Anterior cingulate cortex (tissue), 58 donors: ENCODE data around the gene MEF2D.

ENCODE experiments used
- DNase-seq, 58 donors: peaks; one replicate each; lab custom pipeline; 2025; lab: John Stamatoyannopoulos, UW

MEF2D gene

GRCh38 chr1:156475568-156476500 is 24.7 kb downstream of the MEF2D start:
- DNase-seq, result peak in 55 of 58 donors; percentile 19 to 89 (median 73)

- DNase-seq, result no peak
Observed at GRCh38 chr1:156474966-156475365, 25.6 kb downstream of the MEF2D start.

GRCh38 chr1:156471496-156472490 is 28.8 kb downstream of the MEF2D start:
- no peak for DNase-seq

GRCh38 chr1:156470473-156470872 is 30.1 kb downstream of the MEF2D start:
- DNase-seq, result no peak

GRCh38 chr1:156468693-156469345 is 31.8 kb downstream of the MEF2D start:
- DNase-seq, result no peak

- DNase-seq, result no peak
Observed at GRCh38 chr1:156467906-156468305, 32.7 kb downstream of the MEF2D start.

GRCh38 chr1:156467385-156467784 is 33.2 kb downstream of the MEF2D start:
- DNase-seq, result no peak

GRCh38 chr1:156465747-156466365 is 34.7 kb downstream of the MEF2D start:
- DNase-seq, result no peak

- no peak for DNase-seq
Observed at GRCh38 chr1:156464825-156465452, 35.6 kb downstream of the MEF2D start.

GRCh38 chr1:156464335-156464734 is 36.2 kb downstream of the MEF2D start:
- no peak for DNase-seq

GRCh38 chr1:156463874-156464273 is 36.7 kb downstream of the MEF2D start:
- DNase-seq, result no peak

GRCh38 chr1:156462954-156463795 is 37.4 kb downstream of the MEF2D start:
- no peak for DNase-seq

- no peak for DNase-seq
Observed at GRCh38 chr1:156461781-156462647, 38.6 kb downstream of the MEF2D start.

GRCh38 chr1:156461109-156461508 is 39.5 kb downstream of the MEF2D start:
- no peak for DNase-seq

GRCh38 chr1:156460525-156460924 is 40.0 kb downstream of the MEF2D start:
- DNase-seq, result no peak

GRCh38 chr1:156458181-156458503 is 42.4 kb downstream of the MEF2D start:
- no peak for DNase-seq

GRCh38 chr1:156456625-156457465 is 43.7 kb downstream of the MEF2D start:
- peak; percentile 62 to 98 (median 95) for DNase-seq
